COLO829 (cell line): Measurements from ENCODE around the gene ADPRS.

ENCODE experiments used
- DNase-seq: peaks from one replicate; pipeline ENCODE4 v3.0.0; 2012; ENCODE audit warnings: low spot score

The ADPRS gene

DNA sequence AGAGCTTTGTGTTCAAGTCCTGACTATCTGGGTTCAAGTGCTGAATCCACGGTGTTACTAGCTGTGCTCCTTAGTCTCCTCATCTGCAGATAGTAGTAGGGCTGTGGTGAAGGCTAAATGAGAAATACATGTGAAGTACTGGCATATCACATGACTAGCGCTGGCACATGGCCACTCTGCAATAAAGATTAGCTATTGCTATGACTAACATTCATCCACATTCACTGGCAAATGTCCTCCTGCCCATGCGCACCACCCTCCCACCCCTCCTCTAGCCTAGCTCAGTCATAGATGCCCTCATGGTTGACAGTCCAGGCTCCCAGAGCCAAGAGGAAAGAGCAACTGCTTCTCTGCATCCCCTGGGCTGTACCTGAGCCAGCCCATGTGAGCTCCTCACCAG is 44.8 kb downstream of the ADPRS start:
- DNase-seq: peak; percentile 95

DNA sequence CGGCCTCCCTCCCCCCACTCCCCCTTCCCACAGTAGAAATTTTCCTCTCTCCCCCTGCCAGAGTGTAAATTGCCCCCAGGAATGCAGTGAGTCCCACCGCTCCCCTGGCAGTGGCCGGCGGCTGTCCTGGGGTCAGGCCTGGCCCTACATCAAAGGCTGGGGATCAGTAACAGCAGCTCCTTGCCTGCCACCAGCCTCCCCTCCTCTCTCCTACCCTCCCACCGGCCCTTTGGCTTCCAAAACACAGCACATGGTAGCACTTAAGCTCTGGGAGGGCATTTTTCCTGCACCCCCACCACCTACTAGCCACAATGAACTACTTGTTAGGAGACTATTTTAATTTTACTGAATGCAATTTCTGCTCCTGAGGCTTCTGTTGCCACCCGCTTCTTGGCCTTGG is 45.3 kb downstream of the ADPRS start:
- DNase-seq: no peak

DNA sequence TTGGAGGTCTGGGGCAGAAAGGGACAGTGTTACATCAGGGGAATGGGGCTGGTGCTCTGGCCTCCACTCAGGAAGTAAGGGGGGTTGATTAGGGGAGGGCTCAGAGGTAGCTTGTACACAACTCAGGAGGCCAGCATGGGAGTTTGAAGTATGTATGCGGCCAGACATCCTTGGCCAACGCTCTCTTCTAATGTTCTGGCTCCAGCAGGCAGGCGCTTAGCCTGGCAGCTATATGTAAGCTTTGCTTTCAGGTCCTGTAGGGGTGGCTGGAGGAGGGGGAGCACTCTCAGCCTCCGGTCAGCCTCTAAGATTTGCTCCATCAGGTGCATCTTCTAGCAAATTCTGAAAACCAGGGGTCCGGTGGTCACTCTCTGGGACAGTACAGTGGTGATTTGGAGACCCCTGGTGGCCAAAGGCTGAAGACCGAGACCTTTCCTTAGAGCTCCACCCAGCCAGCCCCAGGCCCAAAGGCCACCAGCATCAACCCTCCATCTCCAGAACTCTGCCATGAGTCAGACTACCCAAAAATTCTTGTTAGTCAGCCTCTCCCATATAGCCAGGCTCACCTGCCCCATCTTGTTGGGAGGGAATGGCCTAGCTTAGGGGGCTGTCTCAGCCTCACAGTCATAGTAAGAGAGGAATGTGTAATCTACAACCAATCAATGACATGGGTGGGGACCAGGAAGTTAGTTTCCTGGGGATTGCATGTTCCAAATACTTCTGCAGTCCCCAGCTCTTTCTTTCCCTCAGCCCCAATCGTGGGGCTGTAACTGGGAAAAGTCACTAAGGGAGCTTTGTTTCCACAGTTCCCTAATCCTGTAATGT is 46.0 kb downstream of the ADPRS start:
- peak; percentile 63 for DNase-seq

DNA sequence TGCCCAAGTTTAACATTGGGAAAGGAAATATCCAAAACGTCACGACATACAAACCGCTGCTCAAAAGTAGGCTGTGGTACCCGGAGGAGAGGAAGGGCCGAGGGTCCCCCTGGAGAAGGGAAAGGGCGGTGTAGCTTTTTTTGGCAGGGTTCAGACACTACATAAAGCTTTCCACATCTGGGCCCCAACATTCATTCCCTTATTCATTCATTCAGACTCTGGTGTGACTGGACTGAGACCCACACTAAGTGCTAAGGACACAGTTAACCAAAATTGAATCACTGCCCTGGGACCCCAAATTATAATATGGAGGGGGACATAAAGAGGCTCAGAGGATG is 46.6 kb downstream of the ADPRS start:
- no peak for DNase-seq

DNA sequence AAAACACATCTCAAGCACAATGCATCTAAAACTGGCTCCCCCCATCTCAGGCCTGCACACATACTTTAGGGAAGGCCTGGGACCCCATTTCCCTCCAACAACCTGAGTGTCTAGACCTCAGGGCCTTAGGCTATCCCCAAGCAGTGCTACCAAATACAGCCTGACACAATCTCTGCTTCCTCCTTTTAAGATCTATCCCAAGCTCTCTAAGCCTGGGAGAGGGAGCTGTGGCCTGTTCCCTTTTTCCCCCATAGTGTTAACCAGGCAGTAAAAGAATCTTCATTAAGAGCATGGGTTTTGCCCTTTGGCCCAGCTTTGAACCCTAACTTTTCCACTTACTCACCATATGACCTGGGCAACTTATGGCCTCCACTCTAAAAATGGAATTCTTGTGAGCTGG is 47.1 kb downstream of the ADPRS start:
- no peak for DNase-seq

DNA sequence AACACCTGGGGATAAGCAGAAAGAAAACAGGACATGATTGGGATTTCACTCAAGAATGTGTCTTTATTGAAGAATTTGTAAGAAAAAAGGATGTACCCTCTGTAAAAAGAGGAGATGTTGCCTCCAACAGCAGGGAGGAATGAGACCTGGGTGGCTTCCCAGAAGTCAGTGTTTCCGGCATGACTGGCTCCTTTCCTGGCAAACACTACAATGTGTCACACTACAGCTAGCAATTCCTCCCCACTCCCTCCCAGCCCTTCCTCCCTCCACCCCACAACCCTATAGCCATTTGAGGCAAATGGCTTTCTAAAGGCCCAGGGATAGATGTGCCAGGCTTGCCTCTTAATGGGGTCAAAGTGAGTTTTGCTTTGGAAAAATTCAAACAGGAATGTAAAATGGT is 47.8 kb downstream of the ADPRS start:
- no peak for DNase-seq

DNA sequence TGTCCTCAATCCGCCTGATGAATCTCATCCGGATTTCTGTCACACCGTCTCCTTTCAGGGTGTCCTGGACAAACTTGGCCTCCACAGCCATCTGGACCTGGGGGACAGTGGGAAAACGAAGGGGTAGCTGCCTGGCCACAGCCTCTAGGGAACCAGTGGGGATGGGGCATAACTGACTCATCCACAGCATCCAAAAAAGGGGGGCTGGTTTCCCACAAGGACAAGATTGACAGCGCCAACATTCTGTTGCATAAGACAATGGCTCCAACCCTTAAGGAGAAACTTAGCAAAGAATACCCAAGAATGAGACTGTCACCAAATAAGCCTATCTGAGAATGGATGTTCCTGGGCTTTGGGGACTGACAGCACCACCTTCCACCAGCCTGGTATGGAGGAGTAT is 48.5 kb downstream of the ADPRS start:
- DNase-seq: no peak

DNA sequence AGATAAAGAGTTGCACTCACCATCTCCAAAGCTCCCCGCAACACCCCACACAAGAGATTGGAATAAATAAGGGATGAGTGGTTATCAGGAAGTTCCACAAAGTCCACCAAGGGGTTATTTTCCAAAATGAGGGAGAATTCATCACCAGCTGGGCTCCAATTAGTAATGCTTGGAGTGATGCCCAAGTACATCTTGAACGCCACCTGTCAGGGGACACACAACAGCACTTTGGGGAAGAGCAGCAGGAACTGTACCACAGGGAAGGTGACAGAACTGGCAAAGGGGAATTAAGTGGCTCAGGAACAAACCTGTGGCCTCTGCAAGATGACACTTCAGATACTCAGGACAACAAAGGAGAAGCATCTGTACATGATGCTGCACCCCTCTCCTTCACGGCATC is 49.1 kb downstream of the ADPRS start:
- DNase-seq: no peak

DNA sequence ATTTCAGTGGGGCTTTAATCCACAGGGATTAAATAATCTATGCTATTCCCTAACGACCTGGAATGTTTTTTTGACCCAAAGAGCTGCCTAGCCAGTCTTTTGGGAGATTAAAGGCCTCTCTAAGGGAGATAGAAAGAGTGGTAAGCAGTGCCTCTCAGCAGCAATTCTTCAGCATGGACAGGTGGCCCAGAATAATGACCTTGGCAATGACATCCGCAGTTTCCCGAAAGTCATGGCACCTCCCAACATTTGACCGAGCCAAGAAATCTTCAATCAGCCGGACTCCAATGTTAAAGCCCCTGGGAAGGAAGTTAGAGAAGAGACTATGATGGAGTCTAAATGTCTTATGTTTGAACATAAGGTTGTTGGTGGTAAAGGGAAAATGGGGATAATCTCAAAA is 50.8 kb downstream of the ADPRS start:
- no peak for DNase-seq

DNA sequence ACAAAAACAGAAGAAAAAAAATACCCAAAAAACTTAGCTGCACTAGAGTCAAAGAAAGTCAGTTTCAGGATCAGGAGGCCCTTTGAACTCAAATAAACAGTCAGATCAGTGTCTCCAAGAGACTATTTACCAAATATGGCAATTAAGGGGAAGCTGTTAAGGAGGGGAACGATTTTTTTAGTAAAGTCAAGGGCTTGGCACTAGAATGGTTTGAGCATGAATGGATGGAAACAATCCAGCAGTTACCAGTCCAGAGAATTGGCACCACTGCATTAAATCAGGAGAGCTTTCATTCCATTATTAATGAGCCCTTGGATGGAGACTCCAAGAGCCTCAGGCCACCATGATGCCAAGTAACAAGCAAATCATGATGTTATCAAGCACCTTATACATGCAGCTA is 53.4 kb downstream of the ADPRS start:
- DNase-seq: no peak

DNA sequence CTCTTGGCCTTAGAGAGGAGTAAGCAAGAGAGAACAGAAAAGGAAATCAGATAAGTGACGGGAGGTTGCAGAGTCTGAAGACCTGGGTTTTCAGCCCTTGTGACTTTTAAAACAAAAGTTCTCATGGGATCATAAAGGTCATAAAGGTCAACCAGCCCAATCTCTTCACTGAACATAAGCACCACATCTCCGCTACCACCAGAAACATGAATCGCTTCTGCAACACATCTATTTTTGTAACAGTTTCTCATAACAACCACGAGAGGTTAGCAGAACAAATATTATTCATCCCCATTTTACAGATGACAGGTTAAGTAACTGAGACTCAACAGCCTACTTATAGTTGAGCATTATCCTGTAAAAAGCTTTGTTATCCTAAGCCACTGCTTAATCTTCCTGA is 54.7 kb downstream of the ADPRS start:
- DNase-seq: no peak
